ENCODE results near the gene HK1. TPM values are rescaled to one million over a fixed set of nuclear protein-coding genes. Genes with fewer than 3 reads are reported as not detected.

The HK1 gene
- total RNA-seq, 2 donors from 2014 or later, result 38.0 to 78.8 TPM

- Mint-ChIP-seq H3K4me3 (no peak overlapping the region), H3K9me3 (no peaks in the 10 kb centered on the region), H3K36me3 (ENCODE audit: low read depth) (no peaks in the 10 kb centered on the region), H3K27me3 (ENCODE audit: insufficient read depth) (no peaks in the 10 kb centered on the region), H3K27ac (no peak overlapping the region), H3K4me1 (peaks cover 16% of the 10 kb centered on the region)
- Histone ChIP-seq H3K27me3 (ENCODE audit: control insufficient read depth, insufficient read depth, low read length, poor library complexity, severe bottlenecking) (no peaks in the 10 kb centered on the region), H3K27ac (ENCODE audit: low read depth, low read length) (no peak overlapping the region), H3K9ac (ENCODE audit: extremely low read depth, low read length, poor library complexity, severe bottlenecking) (no peak overlapping the region), H3K4me3 (ENCODE audit: low read length) (no peak overlapping the region), H3K9me3 (ENCODE audit: control insufficient read depth, low read length) (no peaks in the 10 kb centered on the region), H3K36me3 (ENCODE audit: control insufficient read depth, insufficient read depth, low read length) (no peaks in the 10 kb centered on the region), H3K4me1 (ENCODE audit: control insufficient read depth, insufficient read depth, low read length) (no peaks in the 10 kb centered on the region)
- no peak for DNase-seq
- TF ChIP-seq CTCF (conservative IDR thresholded peaks at IDR 0.05), result no peak
- WGBS, 2 experiments (ENCODE audit: insufficient coverage in 1 of 2, insufficient read length in 1 of 2), result 73% methylated on average over 4 of the region's 4 CpGs; no CpG with 5 or more reads in 1 of the 2 experiments
Observed at GRCh38 chr10:69285699-69286098, 7.4 kb downstream of the HK1 start.

GRCh38 chr10:69287181-69287580 lies 8.9 kb downstream of the HK1 start:
- Mint-ChIP-seq H3K36me3 (ENCODE audit: low read depth) (no peaks in the 10 kb centered on the region), H3K27ac (no peak overlapping the region), H3K9me3 (no peaks in the 10 kb centered on the region), H3K4me1 (peaks cover 16% of the 10 kb centered on the region), H3K4me3 (no peak overlapping the region), H3K27me3 (ENCODE audit: insufficient read depth) (no peaks in the 10 kb centered on the region)
- WGBS, 2 experiments (ENCODE audit: insufficient coverage in 1 of 2, insufficient read length in 1 of 2), result 92% methylated on average over 2 of the region's 4 CpGs; no CpG with 5 or more reads in 1 of the 2 experiments
- no peaks in the 10 kb centered on the region for H3K27me3 ChIP-seq (ENCODE audit: control insufficient read depth, insufficient read depth, low read length, poor library complexity, severe bottlenecking)
- no peak overlapping the region for H3K9ac ChIP-seq (ENCODE audit: extremely low read depth, low read length, poor library complexity, severe bottlenecking)
- no peak overlapping the region for H3K27ac ChIP-seq (ENCODE audit: low read depth, low read length)
- H3K36me3 ChIP-seq (ENCODE audit: control insufficient read depth, insufficient read depth, low read length), result no peaks in the 10 kb centered on the region
- TF ChIP-seq CTCF (conservative IDR thresholded peaks at IDR 0.05), result no peak
- H3K4me3 ChIP-seq (ENCODE audit: low read length), result no peak overlapping the region
- H3K4me1 ChIP-seq (ENCODE audit: control insufficient read depth, insufficient read depth, low read length), result no peaks in the 10 kb centered on the region
- H3K9me3 ChIP-seq (ENCODE audit: control insufficient read depth, low read length), result no peaks in the 10 kb centered on the region
- DNase-seq, result no peak

- Mint-ChIP-seq H3K36me3 (ENCODE audit: low read depth) (no peaks in the 10 kb centered on the region), H3K27ac (no peak overlapping the region), H3K4me3 (no peak overlapping the region), H3K27me3 (ENCODE audit: insufficient read depth) (no peaks in the 10 kb centered on the region), H3K4me1 (peaks cover 10% of the 10 kb centered on the region), H3K9me3 (no peaks in the 10 kb centered on the region)
- H3K9ac ChIP-seq (ENCODE audit: extremely low read depth, low read length, poor library complexity, severe bottlenecking), result no peak overlapping the region
- H3K9me3 ChIP-seq (ENCODE audit: control insufficient read depth, low read length), result no peaks in the 10 kb centered on the region
- H3K4me3 ChIP-seq (ENCODE audit: low read length), result no peak overlapping the region
- no peaks in the 10 kb centered on the region for H3K36me3 ChIP-seq (ENCODE audit: control insufficient read depth, insufficient read depth, low read length)
- no peaks in the 10 kb centered on the region for H3K27me3 ChIP-seq (ENCODE audit: control insufficient read depth, insufficient read depth, low read length, poor library complexity, severe bottlenecking)
- H3K4me1 ChIP-seq (ENCODE audit: control insufficient read depth, insufficient read depth, low read length), result no peaks in the 10 kb centered on the region
- WGBS, 2 experiments (ENCODE audit: insufficient coverage in 1 of 2, insufficient read length in 1 of 2), result 92 to 93% methylated on average over 2 to 4 of the region's 4 CpGs
- DNase-seq, result no peak
- no peak overlapping the region for H3K27ac ChIP-seq (ENCODE audit: low read depth, low read length)
- TF ChIP-seq CTCF (conservative IDR thresholded peaks at IDR 0.05), result no peak
Observed at GRCh38 chr10:69290993-69291392, 12.7 kb downstream of the HK1 start.
